HG03432 (cell line): Measurements from ENCODE around the gene DPM1.

Experiments used
- ATAC-seq: cut with Tn5 transposase; IDR thresholded peaks from one replicate; pipeline ENCODE4 v1.9.1; 2021; ENCODE audit warnings: mild to moderate bottlenecking, moderate library complexity; ENCODE audit not compliant: unreplicated experiment

The DPM1 gene

DNA sequence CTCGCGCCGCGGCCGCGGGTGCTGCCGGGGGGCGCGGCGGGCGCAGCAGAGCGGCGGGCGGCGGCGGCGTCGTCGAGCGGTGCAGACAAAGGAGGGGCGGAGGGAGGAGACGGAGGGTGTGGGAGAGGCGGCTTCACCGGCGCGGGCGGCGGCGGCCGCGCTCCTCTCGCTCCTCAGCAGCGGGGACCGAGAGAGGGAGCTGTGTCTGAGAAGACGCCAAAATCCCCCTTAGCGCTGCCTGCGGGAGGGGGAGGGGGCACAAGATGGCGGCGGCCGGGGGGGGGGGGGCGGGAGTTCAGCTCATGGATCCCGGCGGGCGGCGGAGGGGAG, 27.4 kb downstream of the DPM1 start:
- ATAC-seq, result peak; percentile 27

DNA sequence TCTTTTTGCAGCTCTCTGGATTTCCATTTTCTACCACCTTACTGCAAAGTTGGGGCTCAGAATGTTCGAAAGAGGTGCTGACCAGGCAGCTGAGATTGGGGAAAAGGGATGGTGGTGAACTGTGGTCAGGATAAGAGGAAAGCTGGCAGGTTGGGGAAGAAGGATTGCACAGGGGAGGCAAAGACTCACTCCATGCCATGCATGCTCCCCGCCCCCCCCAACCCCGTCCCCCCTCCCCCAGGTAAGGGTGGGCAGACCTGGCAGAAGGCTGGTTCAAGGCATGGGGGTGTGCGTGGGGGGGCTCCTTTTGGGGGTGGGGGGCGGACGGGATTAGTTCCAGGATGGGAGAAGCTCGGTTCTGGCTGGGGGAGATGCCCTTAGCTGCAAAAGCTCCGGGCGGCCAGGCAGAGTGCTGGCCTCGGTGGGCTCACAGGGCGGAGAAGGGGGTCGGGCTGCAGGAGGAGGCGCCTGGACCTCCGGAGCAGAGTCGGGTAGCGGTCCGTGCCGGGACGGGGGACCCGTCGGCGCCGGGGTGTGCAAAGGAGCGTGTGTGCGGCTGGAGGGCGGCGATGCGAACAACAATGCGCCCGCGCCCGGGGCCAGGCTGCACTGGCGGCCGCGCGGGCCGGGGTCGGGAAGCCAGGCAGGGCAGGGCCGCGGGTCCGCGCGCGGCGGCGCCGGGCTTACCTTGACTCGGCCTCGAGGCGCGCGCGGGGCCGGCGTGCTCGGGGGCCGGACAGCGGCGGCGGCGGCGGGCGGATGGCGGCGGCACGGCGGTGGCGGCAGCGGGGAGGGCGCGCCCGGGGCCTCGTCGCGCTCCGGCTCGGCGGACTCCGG, 28.0 kb downstream of the DPM1 start:
- peak; percentile 18 for ATAC-seq

DNA sequence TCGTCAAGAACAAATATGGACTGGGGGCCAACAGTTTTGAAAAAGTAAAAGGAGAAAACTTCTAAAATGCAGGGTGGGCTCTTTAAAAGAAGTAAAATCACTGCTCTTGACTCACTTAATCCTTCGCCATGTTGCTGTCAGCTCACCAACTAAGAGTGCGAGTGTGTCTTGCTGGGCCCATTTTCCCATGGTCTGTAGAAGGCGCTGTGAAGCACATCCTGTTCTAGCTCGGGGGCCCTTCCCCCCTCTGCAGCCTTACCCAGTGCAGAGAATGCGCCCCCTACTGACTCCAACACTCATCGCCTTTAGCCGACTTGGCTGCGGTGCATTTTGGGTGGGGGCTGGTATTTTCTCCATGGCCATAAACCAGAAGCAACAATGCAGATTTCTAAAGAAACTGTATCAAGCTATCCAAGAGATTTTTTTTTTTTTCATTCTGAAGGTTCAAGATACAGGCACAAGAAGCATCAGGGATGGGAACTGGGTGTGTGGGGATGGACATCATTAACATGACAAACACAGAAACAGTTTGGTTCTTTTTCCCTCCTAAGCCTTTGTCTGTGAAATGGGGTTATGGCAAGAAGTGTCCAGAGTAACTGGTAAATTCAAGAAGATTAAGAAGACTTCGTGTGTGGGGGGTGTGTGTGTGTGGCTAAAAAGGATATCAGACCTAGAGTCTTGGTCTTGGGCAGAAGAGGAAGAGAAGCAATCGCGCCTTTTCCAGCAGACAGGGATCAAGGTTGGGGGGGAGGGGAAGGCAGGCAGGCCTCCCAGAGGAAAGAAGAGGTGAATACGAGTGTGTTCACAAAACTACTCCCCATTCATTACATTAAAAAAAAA, 28.8 kb downstream of the DPM1 start:
- peak; percentile 64 for ATAC-seq

DNA sequence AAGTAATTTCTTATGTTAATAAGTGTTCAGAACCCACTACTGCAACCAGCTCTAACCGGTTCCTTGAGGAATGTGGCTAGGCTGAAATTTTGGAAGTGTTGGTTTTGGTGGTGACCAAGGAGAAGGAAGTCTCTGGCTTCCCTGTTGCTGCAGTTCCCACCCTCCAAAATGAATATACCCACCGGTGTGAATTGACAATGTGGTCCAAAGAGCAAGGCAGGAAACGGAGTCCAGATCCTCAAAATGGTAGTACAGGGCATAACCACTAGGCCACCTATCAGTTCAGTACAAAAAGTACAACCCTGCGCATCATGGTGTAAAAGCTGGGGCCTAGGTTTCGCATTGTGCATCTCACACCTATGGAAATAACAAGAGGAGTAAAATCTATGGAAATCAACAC, 29.9 kb downstream of the DPM1 start:
- no peak for ATAC-seq

DNA sequence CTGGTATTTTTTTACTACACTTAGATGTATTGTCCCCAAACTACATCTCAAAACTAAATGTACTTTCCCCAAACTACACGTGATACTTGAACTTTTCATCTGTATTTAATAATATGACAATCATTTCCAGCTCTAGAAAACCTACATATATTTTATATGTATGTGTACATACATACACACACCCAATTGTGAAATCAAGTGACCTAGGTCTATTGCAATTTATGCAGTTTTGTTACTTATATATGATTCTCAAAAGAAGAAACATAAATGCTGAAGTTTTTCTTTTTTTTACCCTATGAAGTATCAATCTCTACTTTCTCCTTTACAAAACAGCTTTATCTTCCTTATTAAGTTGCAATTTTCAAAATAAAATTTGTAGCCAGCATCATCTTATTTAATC, 31.8 kb downstream of the DPM1 start:
- ATAC-seq, result no peak

DNA sequence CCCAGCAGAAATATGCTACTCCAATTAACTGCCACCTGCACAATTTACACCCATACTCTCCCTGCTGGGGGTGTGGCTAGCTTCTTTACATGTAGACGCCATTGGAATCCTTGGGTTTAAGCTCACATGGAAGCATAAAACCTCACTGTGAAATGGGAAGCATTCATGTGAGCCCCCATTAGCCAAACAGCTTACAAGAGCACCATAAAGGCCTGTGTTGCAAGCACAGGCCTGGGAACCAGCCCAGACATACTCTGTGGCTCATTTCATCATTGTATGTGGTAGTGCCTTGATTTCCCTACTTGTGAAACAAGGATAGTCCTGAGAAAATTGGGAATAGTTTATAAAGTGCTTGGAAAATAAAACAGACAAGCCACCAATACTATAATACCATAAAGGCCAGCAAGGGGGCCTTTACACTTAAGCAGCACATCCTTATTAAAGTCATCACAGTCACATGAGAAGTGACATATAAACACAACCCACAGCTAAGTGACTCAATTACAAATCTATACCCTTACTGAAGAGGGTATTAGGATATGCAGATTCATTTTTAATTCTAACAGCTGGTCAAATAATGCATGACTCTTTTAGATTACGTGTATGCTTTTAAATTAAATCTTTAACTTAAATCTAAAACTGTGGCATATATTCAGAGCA, 33.9 kb downstream of the DPM1 start:
- no peak for ATAC-seq

DNA sequence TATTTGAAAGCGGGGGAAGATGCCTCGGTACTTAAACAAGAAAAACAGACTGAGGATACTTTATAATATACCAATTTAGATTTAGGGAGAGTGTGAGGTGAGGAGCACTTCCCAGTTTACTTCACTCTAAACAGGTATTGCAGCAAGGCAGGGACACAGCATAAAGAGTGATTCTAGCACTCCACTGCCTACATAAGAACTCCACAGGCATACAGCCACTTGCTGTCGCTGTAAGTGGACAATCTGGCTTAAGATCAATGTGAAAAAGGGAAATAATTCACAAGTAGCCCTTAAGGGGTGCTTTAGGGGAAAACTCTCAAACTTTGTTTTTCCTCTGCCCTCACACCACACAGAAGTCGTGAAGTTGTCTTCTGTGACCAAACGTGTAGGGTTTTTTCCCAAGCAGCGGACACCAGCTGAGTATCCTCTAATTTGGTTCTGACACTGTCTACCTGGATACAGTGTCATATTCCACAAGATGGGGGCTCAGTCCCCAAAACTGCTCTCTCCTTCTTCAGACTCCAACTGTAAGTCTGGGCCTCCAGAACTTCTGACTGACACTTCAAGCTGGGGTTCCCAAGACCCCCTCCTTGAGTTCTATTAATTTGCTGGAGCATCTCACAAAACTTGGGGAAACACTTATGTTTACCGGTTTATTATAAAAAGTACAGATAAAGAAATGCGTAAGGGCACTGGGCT, 36.4 kb downstream of the DPM1 start:
- no peak for ATAC-seq

DNA sequence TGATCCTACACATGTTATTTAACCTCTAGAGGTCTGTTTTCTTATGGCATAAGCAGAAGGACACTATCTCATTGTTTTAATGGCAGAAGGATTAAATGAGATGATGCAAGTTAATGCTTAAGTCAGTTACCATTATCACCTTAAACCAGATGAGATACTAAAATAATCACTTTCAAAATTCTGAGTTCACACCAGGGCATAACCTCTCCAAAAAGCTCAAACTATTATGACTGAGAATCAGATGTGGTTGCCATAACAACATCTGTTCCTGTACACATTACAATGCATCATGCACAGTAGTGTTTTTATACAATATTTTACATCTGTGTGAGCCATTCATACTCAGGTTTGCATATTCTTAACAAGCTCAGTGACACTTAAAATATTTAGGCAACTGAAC, 37.3 kb downstream of the DPM1 start:
- ATAC-seq, result no peak

DNA sequence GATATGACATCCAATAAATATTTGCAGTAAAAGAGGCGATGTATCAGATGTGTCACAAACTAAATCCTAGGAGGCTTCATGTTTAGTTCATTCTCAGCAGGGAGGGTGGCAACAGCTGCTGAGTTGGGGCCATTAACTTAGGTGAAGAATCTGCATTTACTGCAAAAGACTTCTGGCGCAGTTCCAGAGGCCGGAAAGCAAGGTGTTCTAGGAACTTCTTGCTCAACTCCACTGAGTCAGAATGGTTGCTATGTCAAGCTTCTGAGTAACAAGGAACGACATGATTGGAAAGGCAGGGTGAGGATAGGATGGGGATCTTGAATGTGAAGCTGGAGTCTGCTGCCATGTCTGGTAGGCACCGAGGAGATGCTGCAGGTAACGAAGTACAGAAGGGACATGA, 38.8 kb downstream of the DPM1 start:
- no peak for ATAC-seq

DNA sequence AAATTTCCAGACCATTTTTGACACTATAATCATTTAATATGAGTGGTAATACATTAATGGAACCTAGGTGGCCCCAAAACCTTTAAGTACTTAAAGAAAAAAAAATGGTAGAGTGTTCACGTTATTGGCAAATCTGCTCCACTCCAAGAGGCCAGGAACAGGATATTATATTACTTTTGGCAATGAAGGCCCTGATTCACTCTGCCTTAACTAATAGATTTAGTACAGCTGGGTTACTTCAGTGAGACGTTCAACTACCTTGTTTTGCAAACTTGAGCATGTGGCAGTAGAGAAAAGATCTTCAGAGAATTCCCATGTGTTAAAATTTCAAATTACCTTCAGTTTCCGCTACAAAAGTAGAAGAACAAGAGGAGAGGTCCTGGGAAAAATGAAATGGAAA, 39.9 kb downstream of the DPM1 start:
- ATAC-seq, result no peak

DNA sequence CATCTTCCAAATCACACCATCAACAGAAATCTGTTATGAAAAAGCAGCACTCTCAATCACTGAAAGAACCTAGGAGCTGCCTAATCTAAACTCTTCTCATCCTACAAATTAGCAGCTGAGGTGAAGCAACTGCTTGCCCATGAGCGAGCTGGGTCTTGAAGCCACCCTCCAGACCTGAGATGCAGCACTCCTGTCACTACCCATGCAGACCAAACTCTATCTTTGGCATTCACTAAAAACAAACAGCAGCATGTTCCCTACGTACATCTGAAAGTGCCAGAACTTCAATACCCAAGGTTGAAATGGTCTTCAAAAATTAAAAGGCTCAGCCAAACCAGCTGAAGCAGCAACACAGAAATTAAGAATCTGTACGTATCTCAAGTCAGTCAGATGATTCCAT, 41.4 kb downstream of the DPM1 start:
- ATAC-seq, result no peak

DNA sequence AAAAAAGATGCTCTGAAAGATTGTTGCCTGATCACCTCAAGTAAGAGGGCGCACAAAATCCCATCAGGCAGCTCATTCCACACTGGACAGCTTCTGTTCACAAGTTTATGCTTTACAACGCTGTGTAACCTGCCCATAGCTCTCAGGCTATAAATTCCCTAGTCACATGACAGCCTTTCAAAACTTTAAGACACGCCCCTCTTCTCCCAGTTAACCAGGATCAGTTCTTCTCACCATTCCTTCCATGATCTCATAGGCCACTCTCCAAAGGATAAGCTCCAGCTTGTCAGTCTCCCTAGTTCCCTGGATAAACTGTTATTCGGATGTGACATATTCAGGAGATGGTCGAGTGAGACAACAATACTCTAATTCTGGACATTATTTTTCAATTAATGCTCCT, 42.1 kb downstream of the DPM1 start:
- no peak for ATAC-seq

DNA sequence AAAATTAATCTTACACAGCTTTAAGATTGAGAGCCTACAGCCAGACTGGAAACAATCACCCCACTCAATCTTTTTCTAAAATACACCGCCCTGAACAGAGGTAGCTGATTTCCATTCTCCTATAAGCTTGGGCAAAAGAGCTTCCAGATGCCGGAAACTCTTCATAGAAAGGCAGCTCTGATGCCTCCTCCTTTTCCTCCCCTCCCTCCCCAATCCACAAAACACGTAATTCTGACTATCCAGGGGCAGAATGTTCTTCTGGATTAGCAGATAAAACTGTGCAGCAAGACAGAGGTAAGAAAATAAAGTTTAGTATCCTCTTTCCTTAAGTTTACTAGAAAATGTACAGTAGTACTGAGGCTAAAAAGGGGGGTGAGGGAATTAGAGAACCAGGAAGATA, 42.9 kb downstream of the DPM1 start:
- no peak for ATAC-seq

DNA sequence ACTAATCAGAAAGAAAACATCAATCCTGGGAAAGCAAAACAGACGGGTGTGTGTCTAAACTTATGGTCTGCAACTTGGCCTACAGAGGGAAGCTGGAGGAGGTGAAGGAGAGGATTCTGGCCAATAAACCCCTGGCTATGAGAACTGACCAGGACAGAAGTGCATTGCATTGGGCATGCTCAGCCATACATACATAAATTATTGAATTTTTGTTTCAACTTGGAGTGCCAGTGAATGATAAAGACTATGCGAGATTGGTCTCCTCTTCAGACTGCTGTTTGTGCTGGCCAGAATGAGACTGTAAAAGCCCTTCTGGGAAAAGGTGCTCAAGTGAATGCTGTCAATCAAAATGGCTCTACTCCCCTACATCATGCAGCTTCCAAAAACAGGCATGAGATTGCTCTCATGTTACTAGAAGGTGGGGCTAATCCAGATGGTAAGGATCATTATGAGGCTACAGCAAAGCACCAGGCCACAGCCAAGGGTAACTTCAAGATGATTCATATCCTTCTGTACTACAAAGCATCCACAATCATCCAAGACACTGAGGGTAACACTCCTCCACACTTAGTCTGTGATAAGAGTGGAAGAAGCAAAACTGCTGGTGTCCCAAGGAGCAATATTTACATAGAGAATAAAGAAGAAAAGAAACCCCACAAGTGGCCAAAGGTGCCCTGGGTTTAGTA, 44.5 kb downstream of the DPM1 start:
- ATAC-seq, result peak; percentile 53

DNA sequence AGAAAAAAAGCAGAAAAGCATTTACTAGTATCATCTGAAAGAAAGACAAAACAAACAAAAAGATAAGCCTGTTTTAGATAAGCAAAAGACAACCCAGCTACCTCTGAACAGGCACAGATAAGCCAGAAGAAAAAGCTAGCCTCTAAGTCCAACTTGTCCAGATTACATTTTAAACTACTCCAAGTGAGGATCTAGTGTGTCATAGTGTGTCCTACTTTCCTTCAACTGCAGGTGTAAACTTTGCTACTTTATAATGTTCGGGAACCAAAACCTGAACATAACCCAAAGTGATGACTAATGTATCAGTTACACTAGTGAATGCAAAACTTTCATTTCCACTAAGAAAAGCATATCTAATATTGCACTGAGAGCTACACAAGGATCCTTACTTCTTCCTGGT, 46.6 kb downstream of the DPM1 start:
- ATAC-seq, result peak; percentile 42

DNA sequence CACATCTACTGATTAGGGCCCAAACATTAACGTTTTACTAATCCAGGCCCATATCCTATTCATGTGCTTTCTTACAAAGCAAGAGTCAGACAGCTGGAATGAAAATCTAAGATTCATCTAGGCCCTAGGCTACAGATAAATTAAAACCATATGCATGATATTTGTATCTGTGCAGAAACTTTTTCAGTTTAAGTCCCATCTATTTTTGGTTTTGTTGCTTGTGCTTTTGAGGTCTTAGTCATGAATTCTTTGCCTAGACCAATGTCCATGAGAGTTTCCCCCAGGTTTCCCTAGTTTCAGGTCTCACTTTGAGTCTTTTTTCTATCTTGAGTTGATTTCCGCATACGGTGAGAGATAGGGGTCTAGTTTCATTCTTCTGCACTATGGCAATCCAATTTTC, 47.3 kb downstream of the DPM1 start:
- peak; percentile 25 for ATAC-seq

DNA sequence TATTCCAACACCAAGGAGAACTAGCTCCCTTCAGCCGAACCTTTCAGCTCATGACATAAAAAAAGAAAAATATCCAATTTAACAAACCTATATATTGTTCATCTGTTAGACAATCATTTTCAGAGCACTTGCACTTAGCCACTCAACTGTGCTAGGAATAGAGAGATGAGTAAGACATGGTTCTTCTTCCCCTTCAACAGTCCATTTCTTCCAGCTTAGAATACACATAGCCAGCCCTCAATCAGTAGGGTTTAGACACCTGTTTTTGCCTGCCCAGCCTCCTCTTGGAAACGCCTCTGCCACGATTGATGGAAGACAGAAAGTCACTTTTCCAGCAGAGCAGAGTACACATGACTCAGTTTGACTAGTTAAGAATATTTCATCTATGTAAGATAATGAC, 48.9 kb downstream of the DPM1 start:
- no peak for ATAC-seq

DNA sequence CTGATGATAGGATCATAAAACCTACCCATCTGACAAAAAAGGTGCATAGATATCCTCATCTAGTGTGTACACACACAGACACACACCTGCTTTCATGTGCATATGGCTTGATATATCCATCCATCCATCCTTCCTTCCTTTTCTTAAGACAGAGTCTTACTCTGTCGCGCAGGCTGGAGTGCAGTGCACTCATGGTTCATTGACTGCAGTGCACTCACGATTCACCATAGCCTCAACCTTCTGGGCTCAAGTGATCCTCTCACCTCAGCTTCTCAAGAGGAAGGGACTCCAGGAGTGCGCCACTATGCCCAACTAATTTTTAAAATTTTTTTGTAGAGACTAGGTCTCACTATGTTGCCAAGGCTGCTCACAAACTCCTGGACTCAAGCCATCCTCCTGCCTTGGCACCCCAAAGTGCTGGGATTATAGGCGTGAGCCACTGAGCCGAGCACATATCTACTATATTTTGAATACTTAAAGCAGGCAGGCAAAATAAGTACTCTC, 54.2 kb downstream of the DPM1 start:
- no peak for ATAC-seq

DNA sequence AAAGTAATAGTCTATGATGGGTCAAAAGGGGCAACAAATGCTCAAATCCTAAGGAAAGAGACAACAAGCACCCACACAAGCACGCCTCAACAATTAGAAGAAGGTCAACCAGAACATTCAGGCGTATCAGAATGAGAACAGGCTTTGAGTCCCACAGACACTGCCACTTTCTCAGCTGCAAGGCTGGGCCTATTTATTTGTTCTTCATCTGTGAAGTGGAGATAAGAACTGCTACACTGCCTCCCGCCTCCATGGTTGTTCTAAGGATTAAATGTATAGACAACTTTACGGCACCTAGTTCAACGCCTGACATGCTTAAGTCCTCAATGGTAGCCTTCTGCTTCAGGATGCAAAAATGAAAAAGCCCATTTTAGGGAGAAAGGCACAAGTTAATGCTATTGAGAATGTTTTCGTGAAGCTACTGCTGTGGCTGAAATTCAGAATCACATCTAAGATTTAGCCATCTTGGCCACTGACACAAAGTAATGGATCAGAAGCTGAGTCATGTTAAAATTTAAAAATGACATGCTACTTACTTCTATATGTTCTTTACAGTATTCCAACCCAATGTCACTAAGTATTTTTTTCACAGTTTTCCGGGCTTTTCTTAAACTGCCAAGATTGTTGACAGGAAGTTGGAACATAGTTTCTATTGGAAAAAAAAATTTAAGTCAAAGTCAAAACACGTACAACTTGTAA, 54.8 kb downstream of the DPM1 start:
- no peak for ATAC-seq

DNA sequence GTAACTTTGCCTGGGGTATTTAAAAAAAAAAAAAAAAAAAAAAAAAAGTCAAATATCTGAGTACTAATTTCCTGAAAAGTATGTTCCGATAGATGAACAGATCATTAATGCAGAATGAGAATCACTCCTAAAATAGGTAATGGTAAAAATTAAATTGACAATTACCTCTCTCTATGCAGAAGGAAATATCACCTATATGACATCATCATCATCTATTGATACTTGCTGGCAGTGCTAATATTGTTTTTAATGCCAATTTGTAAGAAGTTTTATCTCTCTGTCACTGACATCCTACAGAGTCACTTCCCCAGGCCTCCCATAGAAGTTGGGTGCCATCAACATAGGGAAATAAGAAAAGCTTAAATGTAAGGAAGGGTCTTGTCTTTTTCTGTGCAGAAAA, 57.0 kb downstream of the DPM1 start:
- no peak for ATAC-seq
